Body of pancreas (tissue), 4 donors: ENCODE data around the gene ELP2. TPM values are rescaled to one million over a fixed set of nuclear protein-coding genes. Genes with fewer than 3 reads are reported as not detected.
"Not testable (repeated sequence)": the region's sequence is repeated elsewhere in the genome, so short reads cannot be mapped to it uniquely, and the experiment has no call there.

ENCODE experiments used
- ATAC-seq: fragments of 150-250 bp; one replicate; pipeline ENCODE4 v1.9.1; 2016
- DNase-seq, 4 donors: peaks; one replicate each; pipeline ENCODE4 v3.0.0-alpha.2; 2019
- H3K27ac ChIP-seq, 4 donors: fragments of 200-600 bp; sonication (generic); 1 replicate in 3 of 4; 2 replicates in 1 of 4; pipeline versions ENCODE4 v1.5.1 to v1.6.1; 2016 to 2019; ENCODE audit warnings: mild to moderate bottlenecking in 1 of 4, mixed read lengths in 1 of 4, moderate library complexity in 1 of 4
- H3K27me3 ChIP-seq, 2 donors: fragments of 200-600 bp; sonication (generic); one replicate each; pipeline ENCODE4 v1.6.0; 2016; ENCODE audit warnings: mild to moderate bottlenecking in 1 of 2
- H3K36me3 ChIP-seq, 2 donors: fragments of 200-600 bp; sonication (generic); replicated peaks in 1 of 2; 2 replicates each; pipeline ENCODE4 v1.5.1; 2016; ENCODE audit warnings: low read depth in 2 of 2; ENCODE audit not compliant: insufficient read depth in 1 of 2
- H3K4me1 ChIP-seq: fragments of 200-600 bp; sonication (generic); one replicate; pipeline ENCODE4 v1.6.0; 2016
- H3K4me3 ChIP-seq, 2 donors: fragments of 200-600 bp; sonication (generic); 1 replicate in 1 of 2; 2 replicates in 1 of 2; pipeline ENCODE4 v1.5.1; 2016 to 2019
- H3K9me3 ChIP-seq, 3 donors: fragments of 200-600 bp; sonication (generic); 1 replicate in 2 of 3; 2 replicates in 1 of 3; pipeline ENCODE4 v1.5.1; 2016
- POLR2A ChIP-seq, 3 donors: fragments of 450-650 bp; IDR thresholded peaks; one replicate each; pipeline ENCODE4 v1.6.1; 2016; ENCODE audit warnings: antibody characterized with exemption in 3 of 3, mild to moderate bottlenecking in 2 of 3
- WGBS, 2 donors: methylation state at CpG; one replicate each; pipeline ENCODE4 v1.1.5; 2017; 5-methylcytosine and 5-hydroxymethylcytosine counted together
- intact Hi-C: fragments of 100-400 bp; cut with DNase I; formaldehyde crosslinking; loops from one replicate; pipeline ENCODE4 v1.15.1; 2023
- total RNA-seq, 2 donors: library from RNA; depleted of rRNA; stranded (reverse); fragments of >200 nt; gene quantifications; one replicate each; pipeline ENCODE4 v1.1.0, GENCODE V29; 2016
- TF ChIP-seq, protein P1 (sequence below), 7 experiments: fragments of 450-650 bp in 4 of 7; fragments of 200-600 bp in 3 of 7; sonication (generic) in 3 of 7; IDR thresholded peaks; one replicate each; pipeline ENCODE4 v1.5.1; 2016 to 2019; ENCODE audit warnings: antibody characterized with exemption in 7 of 7

ELP2 gene
- total RNA-seq, 2 donors from 2014 or later = 44.2 to 56.8 TPM

DNA sequence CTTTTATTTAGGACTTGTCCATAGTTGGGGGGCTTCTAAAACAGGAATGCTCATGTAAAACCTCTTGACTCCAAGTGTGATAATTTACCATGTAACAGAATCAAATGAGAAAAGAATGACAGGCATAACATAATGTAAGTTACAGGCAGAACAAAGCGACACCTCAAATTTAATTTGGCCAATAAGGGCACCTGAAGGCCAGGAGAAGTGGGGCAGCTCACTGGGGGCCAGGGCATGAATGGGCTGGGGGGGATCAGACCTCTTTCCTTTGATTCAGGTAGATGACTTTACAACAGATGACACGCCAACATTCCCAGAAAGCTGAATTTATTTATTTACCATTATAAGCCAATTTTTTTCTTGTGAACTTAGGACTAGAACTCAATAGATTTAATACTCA lies 72.1 kb downstream of the ELP2 start:
- Histone ChIP-seq H3K4me1 (no peaks in the 10 kb centered on the region), H3K27me3 (no peaks in the 10 kb centered on the region), H3K9me3 (no peaks in the 10 kb centered on the region), H3K36me3 (no peaks in the 10 kb centered on the region), H3K4me3 (no peak overlapping the region), H3K27ac (no peak overlapping the region)
- intact Hi-C loops = no loop called here
- TF ChIP-seq POLR2A (IDR thresholded peaks at IDR 0.05) = no peak
- TF ChIP-seq, protein P1, sequence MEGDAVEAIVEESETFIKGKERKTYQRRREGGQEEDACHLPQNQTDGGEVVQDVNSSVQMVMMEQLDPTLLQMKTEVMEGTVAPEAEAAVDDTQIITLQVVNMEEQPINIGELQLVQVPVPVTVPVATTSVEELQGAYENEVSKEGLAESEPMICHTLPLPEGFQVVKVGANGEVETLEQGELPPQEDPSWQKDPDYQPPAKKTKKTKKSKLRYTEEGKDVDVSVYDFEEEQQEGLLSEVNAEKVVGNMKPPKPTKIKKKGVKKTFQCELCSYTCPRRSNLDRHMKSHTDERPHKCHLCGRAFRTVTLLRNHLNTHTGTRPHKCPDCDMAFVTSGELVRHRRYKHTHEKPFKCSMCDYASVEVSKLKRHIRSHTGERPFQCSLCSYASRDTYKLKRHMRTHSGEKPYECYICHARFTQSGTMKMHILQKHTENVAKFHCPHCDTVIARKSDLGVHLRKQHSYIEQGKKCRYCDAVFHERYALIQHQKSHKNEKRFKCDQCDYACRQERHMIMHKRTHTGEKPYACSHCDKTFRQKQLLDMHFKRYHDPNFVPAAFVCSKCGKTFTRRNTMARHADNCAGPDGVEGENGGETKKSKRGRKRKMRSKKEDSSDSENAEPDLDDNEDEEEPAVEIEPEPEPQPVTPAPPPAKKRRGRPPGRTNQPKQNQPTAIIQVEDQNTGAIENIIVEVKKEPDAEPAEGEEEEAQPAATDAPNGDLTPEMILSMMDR (IDR thresholded peaks at IDR 0.05) = no peak
- DNase-seq (no peak), ATAC-seq (no peak)
- WGBS, 2 donors = 95 to 100% methylated on average over 2 of the region's 2 CpGs

DNA sequence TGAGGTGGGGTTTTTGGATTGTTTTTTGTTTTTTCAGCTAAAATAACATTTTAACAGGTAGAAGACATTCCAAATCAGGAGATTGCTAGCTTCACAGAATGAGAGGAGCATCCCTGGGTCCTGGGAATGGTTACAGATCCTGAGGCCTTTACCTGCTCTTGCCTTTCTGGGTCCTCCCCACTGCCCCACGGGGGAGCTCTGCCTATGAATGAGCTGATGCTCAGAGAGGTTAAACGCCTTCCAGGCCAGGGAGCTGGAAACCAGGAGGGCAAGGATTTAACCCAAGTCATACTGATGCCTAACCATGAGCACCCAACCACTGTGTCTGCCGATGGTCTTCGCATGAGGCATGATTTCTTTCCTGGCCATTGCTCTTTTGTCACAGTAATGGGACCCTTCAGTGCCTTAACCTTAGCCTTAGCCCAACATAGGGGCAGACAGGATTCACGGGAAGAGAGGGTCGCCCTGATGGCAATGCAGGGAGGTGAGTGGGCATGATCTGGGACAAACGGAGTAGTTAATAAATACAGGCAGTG lies 73.7 kb downstream of the ELP2 start:
- WGBS, 2 donors = 67 to 72% methylated on average over 7 of the region's 7 CpGs

DNA sequence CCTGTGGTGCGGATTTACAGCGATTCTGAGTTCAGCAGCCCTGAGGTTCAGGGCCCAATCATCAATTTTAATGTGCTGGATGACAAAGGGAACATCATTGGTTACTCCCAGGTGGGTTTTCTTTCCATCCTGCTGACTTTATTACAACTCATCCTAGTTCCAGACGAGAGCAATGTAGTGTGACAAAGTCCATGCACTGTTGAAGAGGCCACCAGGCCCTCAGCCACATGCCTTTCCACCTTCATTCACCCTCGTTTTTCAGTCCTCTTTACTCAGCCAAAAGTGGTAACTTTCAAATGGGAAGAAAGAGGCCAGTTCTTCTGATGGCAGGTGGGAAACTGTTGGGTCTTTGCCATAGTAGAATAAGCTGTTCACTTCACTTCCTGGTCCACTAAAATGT lies 75.5 kb downstream of the ELP2 start:
- Histone ChIP-seq H3K4me3 (no peak overlapping the region), H3K36me3 (no peaks in the 10 kb centered on the region), H3K4me1 (no peaks in the 10 kb centered on the region), H3K27ac (no peak overlapping the region), H3K9me3 (peaks cover 0 to 4% (median 0%) of the 10 kb centered on the region in 3 donors), H3K27me3 (no peaks in the 10 kb centered on the region)
- TF ChIP-seq POLR2A (IDR thresholded peaks at IDR 0.05) = no peak
- TF ChIP-seq, protein P1 (IDR thresholded peaks at IDR 0.05) = no peak
- no peak for ATAC-seq
- intact Hi-C loops = no loop called here
- DNase-seq = no peak
- WGBS, 2 donors = 83% methylated on average over 4 of the region's 4 CpGs

More for the DNA sequence above, 73.7 kb downstream of the ELP2 start:
- no peaks in the 10 kb centered on the region for H3K27me3 ChIP-seq
- H3K4me3 ChIP-seq = no peak overlapping the region
- H3K36me3 ChIP-seq = no peaks in the 10 kb centered on the region
- intact Hi-C loops = no loop called here
- H3K4me1 ChIP-seq = no peaks in the 10 kb centered on the region
- no peak for DNase-seq
- no peak for ATAC-seq
- TF ChIP-seq, protein P1 (IDR thresholded peaks at IDR 0.05) = no peak
- TF ChIP-seq POLR2A (IDR thresholded peaks at IDR 0.05) = no peak
- no peak overlapping the region for H3K27ac ChIP-seq
- H3K9me3 ChIP-seq = peaks cover 0 to 4% (median 0%) of the 10 kb centered on the region in 3 donors

DNA sequence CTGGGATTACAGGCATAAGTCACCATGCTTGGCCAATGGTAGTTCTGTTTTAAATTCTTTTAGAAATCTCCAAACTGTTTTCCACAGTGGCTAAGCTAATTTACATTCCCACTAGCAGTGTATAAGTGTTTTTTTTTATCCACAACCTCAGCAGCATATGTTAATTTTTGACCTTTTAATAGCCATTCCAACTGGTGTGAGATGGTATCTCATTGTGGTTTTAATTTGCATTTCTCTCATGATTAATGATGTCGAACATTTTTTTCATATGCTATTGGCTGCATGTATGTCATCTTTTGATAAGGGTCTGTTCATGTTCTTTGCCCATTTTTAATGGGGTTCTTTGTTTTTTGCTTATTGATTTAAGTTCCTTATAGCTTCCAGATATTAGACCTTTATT lies 77.6 kb downstream of the ELP2 start:
- TF ChIP-seq, protein P1 (IDR thresholded peaks at IDR 0.05) = no peak
- no peak for TF ChIP-seq POLR2A (IDR thresholded peaks at IDR 0.05)
- WGBS, 2 donors = 79 to 86% methylated on average over 1 of the region's 1 CpG

GRCh38 chr18:36207969-36208368 lies 78.3 kb downstream of the ELP2 start:
- H3K27me3 ChIP-seq, DNase-seq, ATAC-seq, H3K9me3 ChIP-seq, H3K27ac ChIP-seq, intact Hi-C loops, H3K36me3 ChIP-seq, H3K4me3 ChIP-seq, H3K4me1 ChIP-seq: not testable (repeated sequence)
- WGBS, 2 donors = 90 to 96% methylated on average over 2 of the region's 2 CpGs

More for the DNA sequence above, 77.6 kb downstream of the ELP2 start:
- Histone ChIP-seq H3K4me1 (no peaks in the 10 kb centered on the region), H3K27me3 (no peaks in the 10 kb centered on the region), H3K4me3 (no peak overlapping the region), H3K27ac (no peak overlapping the region), H3K36me3 (no peaks in the 10 kb centered on the region), H3K9me3 (peaks cover 0 to 4% (median 0%) of the 10 kb centered on the region in 3 donors)
- intact Hi-C loops = no loop called here
- DNase-seq (no peak), ATAC-seq (no peak)
